IPS-15b (cell line): ENCODE data around the gene SYNE1.

ENCODE experiments used
- H3K27me3 ChIP-seq: one replicate; pipeline ENCODE4 v1.6.1; 2013; ENCODE audit warnings: low read length; ENCODE audit not compliant: control insufficient read depth, insufficient read depth
- H3K36me3 ChIP-seq: one replicate; pipeline ENCODE4 v1.6.1; 2013; ENCODE audit warnings: low read length; ENCODE audit not compliant: control insufficient read depth, insufficient read depth
- H3K4me1 ChIP-seq: one replicate; pipeline ENCODE4 v1.6.1; 2013; ENCODE audit warnings: mild to moderate bottlenecking, low read length; ENCODE audit not compliant: control insufficient read depth, insufficient read depth
- H3K4me3 ChIP-seq: one replicate; pipeline ENCODE4 v1.5.1; 2013; ENCODE audit warnings: low read depth, low read length
- H3K9ac ChIP-seq: one replicate; pipeline ENCODE4 v1.6.1; 2013; ENCODE audit warnings: low read depth, mild to moderate bottlenecking, low read length
- H3K9me3 ChIP-seq: one replicate; pipeline ENCODE4 v1.6.1; 2013; ENCODE audit warnings: mild to moderate bottlenecking, low read length; ENCODE audit not compliant: control insufficient read depth, insufficient read depth

SYNE1 gene

GRCh38 chr6:152472325-152472724 is 164.8 kb downstream of the SYNE1 start:
- Histone ChIP-seq H3K4me3 (no peak overlapping the region), H3K9me3 (no peaks in the 10 kb centered on the region), H3K27me3 (no peaks in the 10 kb centered on the region), H3K36me3 (no peaks in the 10 kb centered on the region), H3K9ac (no peak overlapping the region), H3K4me1 (no peaks in the 10 kb centered on the region)

GRCh38 chr6:152471456-152472265 is 165.5 kb downstream of the SYNE1 start:
- Histone ChIP-seq H3K9ac (no peak overlapping the region), H3K4me1 (no peaks in the 10 kb centered on the region), H3K27me3 (no peaks in the 10 kb centered on the region), H3K9me3 (no peaks in the 10 kb centered on the region), H3K36me3 (no peaks in the 10 kb centered on the region), H3K4me3 (no peak overlapping the region)

- no peaks in the 10 kb centered on the region for H3K36me3 ChIP-seq
- no peaks in the 10 kb centered on the region for H3K4me1 ChIP-seq
- H3K4me3 ChIP-seq = no peak overlapping the region
- no peak overlapping the region for H3K9ac ChIP-seq
- H3K27me3 ChIP-seq = no peaks in the 10 kb centered on the region
- no peaks in the 10 kb centered on the region for H3K9me3 ChIP-seq
Observed at GRCh38 chr6:152463164-152463563, 174.0 kb downstream of the SYNE1 start.

- no peak overlapping the region for H3K9ac ChIP-seq
- H3K4me1 ChIP-seq = no peaks in the 10 kb centered on the region
- no peaks in the 10 kb centered on the region for H3K9me3 ChIP-seq
- no peak overlapping the region for H3K4me3 ChIP-seq
- no peaks in the 10 kb centered on the region for H3K36me3 ChIP-seq
- H3K27me3 ChIP-seq = no peaks in the 10 kb centered on the region
Observed at GRCh38 chr6:152462716-152463115, 174.4 kb downstream of the SYNE1 start.

- Histone ChIP-seq H3K27me3 (no peaks in the 10 kb centered on the region), H3K36me3 (no peaks in the 10 kb centered on the region), H3K4me3 (no peak overlapping the region), H3K9me3 (no peaks in the 10 kb centered on the region), H3K4me1 (no peaks in the 10 kb centered on the region), H3K9ac (no peak overlapping the region)
Observed at GRCh38 chr6:152461556-152461955, 175.6 kb downstream of the SYNE1 start.

- Histone ChIP-seq H3K9ac (no peak overlapping the region), H3K27me3 (no peaks in the 10 kb centered on the region), H3K4me1 (no peaks in the 10 kb centered on the region), H3K9me3 (no peaks in the 10 kb centered on the region), H3K4me3 (no peak overlapping the region), H3K36me3 (no peaks in the 10 kb centered on the region)
Observed at GRCh38 chr6:152458648-152459644, 178.2 kb downstream of the SYNE1 start.

- Histone ChIP-seq H3K36me3 (no peaks in the 10 kb centered on the region), H3K9me3 (no peaks in the 10 kb centered on the region), H3K4me1 (no peaks in the 10 kb centered on the region), H3K27me3 (no peaks in the 10 kb centered on the region), H3K9ac (no peak overlapping the region), H3K4me3 (no peak overlapping the region)
Observed at GRCh38 chr6:152457949-152458624, 179.1 kb downstream of the SYNE1 start.

- Histone ChIP-seq H3K4me3 (no peak overlapping the region), H3K4me1 (no peaks in the 10 kb centered on the region), H3K9me3 (no peaks in the 10 kb centered on the region), H3K27me3 (no peaks in the 10 kb centered on the region), H3K9ac (no peak overlapping the region), H3K36me3 (no peaks in the 10 kb centered on the region)
Observed at GRCh38 chr6:152454003-152454402, 183.2 kb downstream of the SYNE1 start.

- Histone ChIP-seq H3K27me3 (no peaks in the 10 kb centered on the region), H3K4me1 (no peaks in the 10 kb centered on the region), H3K4me3 (no peak overlapping the region), H3K9ac (no peak overlapping the region), H3K9me3 (no peaks in the 10 kb centered on the region), H3K36me3 (no peaks in the 10 kb centered on the region)
Observed at GRCh38 chr6:152453421-152453820, 183.7 kb downstream of the SYNE1 start.

GRCh38 chr6:152452639-152453038 is 184.5 kb downstream of the SYNE1 start:
- H3K9me3 ChIP-seq = no peaks in the 10 kb centered on the region
- H3K27me3 ChIP-seq = no peaks in the 10 kb centered on the region

GRCh38 chr6:152450519-152450918 is 186.6 kb downstream of the SYNE1 start:
- H3K27me3 ChIP-seq = no peaks in the 10 kb centered on the region
- no peak overlapping the region for H3K4me3 ChIP-seq
- no peaks in the 10 kb centered on the region for H3K4me1 ChIP-seq
- no peak overlapping the region for H3K9ac ChIP-seq
- no peaks in the 10 kb centered on the region for H3K36me3 ChIP-seq
- no peaks in the 10 kb centered on the region for H3K9me3 ChIP-seq

More at GRCh38 chr6:152452639-152453038, 184.5 kb downstream of the SYNE1 start:
- H3K4me1 ChIP-seq = no peaks in the 10 kb centered on the region
- H3K9ac ChIP-seq = no peak overlapping the region
- no peak overlapping the region for H3K4me3 ChIP-seq
- no peaks in the 10 kb centered on the region for H3K36me3 ChIP-seq
